CD14-positive monocyte (primary cell): ENCODE measurements around the gene SFI1. TPM values are rescaled to one million over a fixed set of nuclear protein-coding genes. Genes with fewer than 3 reads are reported as not detected.
"Not testable (repeated sequence)": the region's sequence is repeated elsewhere in the genome, so short reads cannot be mapped to it uniquely, and the experiment has no call there.

ENCODE experiments used
- DNase-seq, 3 donors: peaks; one replicate each; pipeline ENCODE4 v3.0.0-alpha.2; 2011 to 2022
- H2AFZ ChIP-seq: 2 replicates; pipeline ENCODE4 v1.6.0; 2012; ENCODE audit warnings: mild to moderate bottlenecking, low read depth, low read length, inconsistent platforms; ENCODE audit not compliant: insufficient read depth, poor library complexity, severe bottlenecking
- H3K27ac ChIP-seq, 2 donors: 1 replicate in 1 of 2; 2 replicates in 1 of 2; pipeline ENCODE4 v1.5.1; 2012 to 2013; ENCODE audit warnings: low read length in 2 of 2, control low read depth in 1 of 2, inconsistent platforms in 1 of 2, low read depth in 1 of 2, mild to moderate bottlenecking in 1 of 2
- H3K27me3 ChIP-seq, 2 donors: one replicate each; pipeline versions ENCODE4 v1.6.0 to v1.6.1; 2011 to 2013; ENCODE audit warnings: low read length in 2 of 2; ENCODE audit not compliant: control insufficient read depth in 2 of 2, insufficient read depth in 2 of 2
- H3K36me3 ChIP-seq, 2 donors: replicated peaks in 1 of 2; 1 replicate in 1 of 2; 2 replicates in 1 of 2; pipeline versions ENCODE4 v1.5.1 to v1.6.1; 2012 to 2013; ENCODE audit warnings: low read length in 2 of 2, control low read depth in 1 of 2, inconsistent platforms in 1 of 2, mild to moderate bottlenecking in 1 of 2; ENCODE audit not compliant: insufficient read depth in 2 of 2, control insufficient read depth in 1 of 2
- H3K4me1 ChIP-seq, 2 donors: 1 replicate in 1 of 2; 2 replicates in 1 of 2; pipeline versions ENCODE4 v1.5.1 to v1.6.1; 2012 to 2013; ENCODE audit warnings: low read length in 2 of 2, control low read depth in 1 of 2, inconsistent platforms in 1 of 2, mild to moderate bottlenecking in 1 of 2, moderate library complexity in 1 of 2; ENCODE audit not compliant: insufficient read depth in 2 of 2, control insufficient read depth in 1 of 2
- H3K4me2 ChIP-seq: replicated peaks from 2 replicates; pipeline ENCODE3; 2012; ENCODE audit warnings: low read length, moderate library complexity, mild to moderate bottlenecking; ENCODE audit not compliant: poor library complexity, severe bottlenecking; ENCODE audit errors: extremely low read depth
- H3K4me3 ChIP-seq, 3 experiments: fragments of 200-600 bp in 1 of 3; sonication (generic) in 1 of 3; replicated peaks in 1 of 3; 1 replicate in 2 of 3; 2 replicates in 1 of 3; pipeline ENCODE4 v1.5.1; 2011 to 2013; ENCODE audit warnings: low read length in 3 of 3, mild to moderate bottlenecking in 3 of 3, control low read depth in 2 of 3, low read depth in 2 of 3, inconsistent platforms in 1 of 3, moderate library complexity in 1 of 3
- H3K79me2 ChIP-seq: 2 replicates; pipeline ENCODE4 v1.6.0; 2012; ENCODE audit warnings: mild to moderate bottlenecking, control low read depth, inconsistent platforms, low read length, moderate library complexity; ENCODE audit not compliant: insufficient read depth
- H3K9ac ChIP-seq: 2 replicates; pipeline ENCODE4 v1.6.0; 2017; ENCODE audit warnings: low read length, mild to moderate bottlenecking; ENCODE audit not compliant: insufficient read depth, poor library complexity, severe bottlenecking
- H3K9me3 ChIP-seq, 2 donors: replicated peaks in 1 of 2; 1 replicate in 1 of 2; 2 replicates in 1 of 2; pipeline versions ENCODE4 v1.5.1 to v1.6.1; 2012 to 2013; ENCODE audit warnings: low read length in 2 of 2, control low read depth in 1 of 2; ENCODE audit not compliant: control insufficient read depth in 1 of 2, insufficient read depth in 1 of 2
- H4K20me1 ChIP-seq: 2 replicates; pipeline ENCODE4 v1.6.0; 2012; ENCODE audit warnings: mild to moderate bottlenecking, low read length, control low read depth, moderate library complexity; ENCODE audit not compliant: insufficient read depth
- H3K27ac Mint-ChIP-seq, 7 donors: one replicate each; pipeline ENCODE4 v1.8.0; 2020; ENCODE audit warnings: mild to moderate bottlenecking in 7 of 7, mixed read lengths in 7 of 7, moderate library complexity in 6 of 7, inconsistent platforms in 2 of 7
- H3K27me3 Mint-ChIP-seq, 3 donors: one replicate each; pipeline ENCODE4 v1.8.0; 2021 to 2022; ENCODE audit warnings: low read depth in 3 of 3, mild to moderate bottlenecking in 3 of 3, mixed read lengths in 3 of 3, moderate library complexity in 3 of 3, inconsistent platforms in 1 of 3
- H3K36me3 Mint-ChIP-seq, 2 donors: one replicate each; pipeline ENCODE4 v1.8.0; 2020; ENCODE audit warnings: mixed read lengths in 2 of 2, inconsistent platforms in 1 of 2, mild to moderate bottlenecking in 1 of 2
- H3K4me1 Mint-ChIP-seq: one replicate; pipeline ENCODE4 v1.8.0; 2020; ENCODE audit warnings: mild to moderate bottlenecking, mixed read lengths
- H3K4me3 Mint-ChIP-seq, 2 donors: one replicate each; pipeline ENCODE4 v1.8.0; 2020; ENCODE audit warnings: mild to moderate bottlenecking in 2 of 2, mixed read lengths in 2 of 2, moderate library complexity in 1 of 2
- H3K9me3 Mint-ChIP-seq, 7 donors: one replicate each; pipeline ENCODE4 v1.8.0; 2020 to 2022; ENCODE audit warnings: mixed read lengths in 7 of 7, mild to moderate bottlenecking in 6 of 7, moderate library complexity in 6 of 7, inconsistent platforms in 2 of 7
- WGBS: methylation state at CpG from one replicate; pipeline ENCODE4 v1.1.5; 2013; ENCODE audit warnings: missing lambda C conversion rate; ENCODE audit not compliant: insufficient coverage; 5-methylcytosine and 5-hydroxymethylcytosine counted together
- intact Hi-C, 2 donors: fragments of 100-400 bp; cut with micrococcal nuclease; formaldehyde crosslinking; loops; one replicate each; pipeline versions ENCODE4 v1.15.0 to v1.15.1; 2023
- polyA plus RNA-seq, 3 donors: library from polyadenylated mRNA; depleted of rRNA in 1 of 3; unstranded in 2 of 3; stranded (reverse) in 1 of 3; fragments of 300-500 nt in 2 of 3; fragments of >200 nt in 1 of 3; fragmentation: Illumina TruSeq in 2 of 3; gene quantifications; 1 replicate in 2 of 3; 2 replicates in 1 of 3; pipeline ENCODE4 v1.2.3, GENCODE V29; 2012 to 2021
- TF ChIP-seq, protein P1 (sequence below): fragments of 200-600 bp; IDR thresholded peaks from one replicate; pipeline ENCODE4 v1.8.0; 2022; ENCODE audit warnings: antibody characterized with exemption, mild to moderate bottlenecking

Gene SFI1
- polyA plus RNA-seq, 3 donors = 1.7 to 43.4 (median 3.6) TPM

DNA sequence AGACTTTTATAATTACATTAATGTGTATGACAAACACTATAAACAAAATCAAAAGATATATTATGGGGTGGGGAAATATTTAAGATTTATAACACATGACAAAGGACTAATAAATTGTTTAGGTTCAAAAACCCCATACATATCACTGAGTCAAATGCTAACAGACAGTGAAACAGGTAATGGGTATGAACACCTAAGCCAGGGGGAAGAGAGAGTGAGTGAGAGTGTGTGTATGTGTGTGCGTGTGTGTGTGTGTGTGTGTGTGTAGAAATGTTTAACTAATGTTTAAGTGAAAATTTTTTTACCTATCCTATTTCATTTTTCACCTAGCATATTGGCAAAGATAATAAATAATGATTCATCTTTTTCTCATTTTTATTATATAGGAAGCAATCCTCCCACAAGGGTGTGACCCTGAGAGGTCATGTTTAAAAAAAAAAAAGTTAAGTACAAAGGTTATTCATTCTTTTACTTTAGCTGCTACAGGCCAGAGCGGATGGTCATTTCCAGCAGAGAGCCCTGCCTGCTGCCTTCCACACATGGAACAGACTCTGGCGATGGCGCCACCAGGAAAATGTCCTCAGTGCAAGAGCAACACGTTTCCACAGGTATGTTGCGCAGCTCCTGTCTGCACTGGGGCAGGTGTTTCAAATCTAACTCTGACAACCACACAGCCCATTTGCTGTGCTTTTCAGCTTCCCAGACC lies 92.8 kb downstream of the SFI1 start:
- Histone ChIP-seq H3K4me1 (peaks cover 8 to 12% of the 10 kb centered on the region in 2 donors), H4K20me1 (no peaks in the 10 kb centered on the region), H3K27ac (no peak overlapping the region), H3K9me3 (no peaks in the 10 kb centered on the region), H3K4me2 (no peak overlapping the region), H3K4me3 (no peak overlapping the region), H3K79me2 (no peaks in the 10 kb centered on the region), H3K36me3 (peaks cover 20 to 47% of the 10 kb centered on the region in 2 donors), H3K27me3 (no peaks in the 10 kb centered on the region), H3K9ac (no peak overlapping the region), H2AFZ (no peak overlapping the region)
- intact Hi-C loops = no loop called here
- Mint-ChIP-seq H3K27me3 (no peaks in the 10 kb centered on the region), H3K4me1 (peaks cover 13% of the 10 kb centered on the region), H3K4me3 (no peak overlapping the region), H3K9me3 (peaks cover 0 to 3% (median 0%) of the 10 kb centered on the region in 7 donors), H3K27ac (peak overlapping the region in 2 of 7 donors; percentile 31 to 40), H3K36me3 (peaks cover 35 to 45% of the 10 kb centered on the region in 2 donors)
- 100% methylated on average over 5 of the region's 6 CpGs for WGBS
- DNase-seq = no peak
- TF ChIP-seq, protein P1, sequence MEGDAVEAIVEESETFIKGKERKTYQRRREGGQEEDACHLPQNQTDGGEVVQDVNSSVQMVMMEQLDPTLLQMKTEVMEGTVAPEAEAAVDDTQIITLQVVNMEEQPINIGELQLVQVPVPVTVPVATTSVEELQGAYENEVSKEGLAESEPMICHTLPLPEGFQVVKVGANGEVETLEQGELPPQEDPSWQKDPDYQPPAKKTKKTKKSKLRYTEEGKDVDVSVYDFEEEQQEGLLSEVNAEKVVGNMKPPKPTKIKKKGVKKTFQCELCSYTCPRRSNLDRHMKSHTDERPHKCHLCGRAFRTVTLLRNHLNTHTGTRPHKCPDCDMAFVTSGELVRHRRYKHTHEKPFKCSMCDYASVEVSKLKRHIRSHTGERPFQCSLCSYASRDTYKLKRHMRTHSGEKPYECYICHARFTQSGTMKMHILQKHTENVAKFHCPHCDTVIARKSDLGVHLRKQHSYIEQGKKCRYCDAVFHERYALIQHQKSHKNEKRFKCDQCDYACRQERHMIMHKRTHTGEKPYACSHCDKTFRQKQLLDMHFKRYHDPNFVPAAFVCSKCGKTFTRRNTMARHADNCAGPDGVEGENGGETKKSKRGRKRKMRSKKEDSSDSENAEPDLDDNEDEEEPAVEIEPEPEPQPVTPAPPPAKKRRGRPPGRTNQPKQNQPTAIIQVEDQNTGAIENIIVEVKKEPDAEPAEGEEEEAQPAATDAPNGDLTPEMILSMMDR = no peak

DNA sequence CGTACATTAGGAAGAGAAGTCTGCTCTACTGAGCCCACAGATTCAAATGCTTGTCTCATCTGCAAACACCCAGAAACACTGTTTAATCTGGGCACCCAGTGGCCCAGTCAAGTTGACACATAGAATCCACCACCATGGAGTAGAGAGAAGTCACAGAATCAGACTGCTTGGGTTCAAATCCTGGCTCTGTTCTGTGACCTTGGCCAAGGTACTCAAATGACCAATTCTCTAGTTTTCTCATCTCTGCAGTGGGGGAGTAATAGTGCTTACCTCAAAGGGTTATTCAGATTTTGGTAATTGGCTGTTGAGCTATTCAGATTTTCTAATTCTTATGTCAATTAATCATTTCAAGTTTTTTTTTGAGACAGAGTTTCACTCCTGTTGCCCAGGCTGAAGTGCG lies 93.8 kb downstream of the SFI1 start:
- H2AFZ ChIP-seq, H3K9me3 ChIP-seq, intact Hi-C loops, H3K27me3 ChIP-seq, H3K27me3 Mint-ChIP-seq, H3K4me2 ChIP-seq, H3K79me2 ChIP-seq, H3K4me3 ChIP-seq, H3K27ac Mint-ChIP-seq, H3K4me3 Mint-ChIP-seq, H3K9ac ChIP-seq, H3K27ac ChIP-seq, H4K20me1 ChIP-seq, DNase-seq, H3K9me3 Mint-ChIP-seq: not testable (repeated sequence)
- no CpG with 5 or more reads among the region's 2 CpGs for WGBS
- peaks cover 34 to 38% of the 10 kb centered on the region in 2 donors for H3K36me3 Mint-ChIP-seq
- Histone ChIP-seq H3K36me3 (peaks cover 20 to 41% of the 10 kb centered on the region in 2 donors), H3K4me1 (peaks cover 6 to 10% of the 10 kb centered on the region in 2 donors)
- H3K4me1 Mint-ChIP-seq = peaks cover 11% of the 10 kb centered on the region
